Adrenal gland (tissue), 12 donors: ENCODE measurements around the gene VARS2. TPM values are rescaled to one million over a fixed set of nuclear protein-coding genes. Genes with fewer than 3 reads are reported as not detected.

ENCODE experiments used
- DNase-seq, 7 donors: peaks; one replicate each; pipeline ENCODE4 v3.0.0-alpha.2; 2019 to 2020
- H3K27ac ChIP-seq, 5 donors: fragments of 200-600 bp; sonication (generic) in 4 of 5; 1 replicate in 3 of 5; 2 replicates in 2 of 5; pipeline versions ENCODE4 v1.5.1 to v1.8.0; 2016 to 2020; ENCODE audit warnings: mild to moderate bottlenecking in 1 of 5
- H3K27me3 ChIP-seq: fragments of 200-600 bp; 2 replicates; pipeline ENCODE4 v1.8.0; 2021
- H3K36me3 ChIP-seq, 2 donors: fragments of 200-600 bp; replicated peaks in 1 of 2; 1 replicate in 1 of 2; 2 replicates in 1 of 2; pipeline versions ENCODE4 v1.5.1 to v1.8.0; 2018 to 2022
- H3K4me1 ChIP-seq, 2 donors: fragments of 200-600 bp; replicated peaks in 1 of 2; 1 replicate in 1 of 2; 2 replicates in 1 of 2; pipeline versions ENCODE4 v1.5.1 to v1.8.0; 2018 to 2021
- H3K4me3 ChIP-seq, 4 donors: fragments of 200-600 bp; sonication (generic) in 3 of 4; one replicate each; pipeline ENCODE4 v1.5.1; 2016 to 2018
- H3K9me3 ChIP-seq, 3 donors: fragments of 200-600 bp; sonication (generic) in 1 of 3; replicated peaks in 1 of 3; 1 replicate in 2 of 3; 2 replicates in 1 of 3; pipeline versions ENCODE4 v1.5.1 to v1.8.0; 2016 to 2021
- CTCF ChIP-seq, 6 experiments: fragments of 450-650 bp in 4 of 6; fragments of 200-600 bp in 2 of 6; sonication (generic) in 1 of 6; IDR thresholded peaks; 1 replicate in 5 of 6; 2 replicates in 1 of 6; pipeline versions ENCODE4 v1.5.1 to v1.8.0; 2016 to 2021; ENCODE audit warnings: antibody characterized with exemption in 6 of 6, mild to moderate bottlenecking in 2 of 6, moderate library complexity in 1 of 6
- POLR2A ChIP-seq, 2 donors: fragments of 450-650 bp; IDR thresholded peaks; one replicate each; pipeline ENCODE4 v1.6.1; 2017; ENCODE audit warnings: antibody characterized with exemption in 2 of 2, mild to moderate bottlenecking in 2 of 2, moderate library complexity in 1 of 2
- WGBS, 4 donors: extraction: QIAGEN DNeasy Blood & Tissue Kit in 2 of 4; methylation state at CpG; one replicate each; pipeline versions ENCODE4 v1.1.5 to v1.1.7; 2013 to 2017; 5-methylcytosine and 5-hydroxymethylcytosine counted together
- intact Hi-C, 2 donors: fragments of 100-400 bp; cut with DNase I; formaldehyde crosslinking; loops; one replicate each; pipeline versions ENCODE4 v1.14.1 to v1.15.0; 2022 to 2023
- polyA plus RNA-seq, 3 donors: library from polyadenylated mRNA; stranded (reverse); fragments of 200-250 nt in 2 of 3; fragments of 350-450 nt in 1 of 3; fragmentation: Illumina TruSeq in 1 of 3; extraction: RNeasy Lipid Tissue Mini Kit (QIAGEN cat#74804) in 1 of 3; gene quantifications; one replicate each; pipeline ENCODE4 v1.2.3, GENCODE V29; 2013 to 2014
- total RNA-seq, 9 donors: library from RNA; depleted of rRNA in 4 of 9; stranded (reverse); fragments of >200 nt in 4 of 9; fragments of 120-200 nt in 1 of 9; fragmentation: NEBNext Ultra II Directional in 1 of 9; extraction: Animal tissue kit (Norgen Biotek cat#: 25700) in 1 of 9; gene quantifications; one replicate each; pipeline versions ENCODE4 v1.1.0 to v1.2.4, GENCODE V29; 2013 to 2023
- donor health status: healthy with polysubstance abuse.
- donor health status: Bipolar disorder and iron deficiency.
- donor health status: DM: yes; HTN: yes; CAD: no.
- donor health status: DM: no; HTN: no; CAD: no.
- donor health status: DM: no; HTN: no; CAD: no.
- donor health status: DM: yes; HTN: yes; CAD: no.

Gene VARS2
- total and polyA plus RNA-seq, 12 donors = 17.1 to 89.6 (median 31.7) TPM

DNA sequence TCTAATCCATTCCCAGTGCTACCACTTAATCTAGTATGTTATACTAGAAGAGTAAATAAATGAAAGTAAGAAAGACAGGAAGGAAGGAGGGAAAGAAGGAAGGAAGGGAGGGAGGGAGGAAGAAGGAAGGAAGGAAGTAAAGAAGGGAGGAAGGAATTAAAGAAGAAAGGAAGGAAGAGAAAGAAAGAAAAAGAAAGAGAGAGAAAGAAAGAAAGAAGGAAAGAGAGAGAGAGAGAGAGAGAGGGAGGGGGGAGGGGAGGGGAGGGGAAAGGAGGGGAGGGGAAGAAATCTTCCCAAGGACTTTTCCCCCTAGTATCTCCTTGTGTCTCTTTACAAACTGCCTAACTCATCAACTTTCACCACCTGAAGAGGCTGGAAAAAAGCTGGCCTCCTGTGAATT lies 48.7 kb downstream of the VARS2 start:
- Histone ChIP-seq H3K27me3 (no peaks in the 10 kb centered on the region), H3K27ac (no peak overlapping the region), H3K4me3 (no peak overlapping the region), H3K9me3 (no peaks in the 10 kb centered on the region), H3K4me1 (no peaks in the 10 kb centered on the region), H3K36me3 (no peaks in the 10 kb centered on the region)
- no peak for TF ChIP-seq CTCF (IDR thresholded peaks at IDR 0.05)
- TF ChIP-seq POLR2A (IDR thresholded peaks at IDR 0.05) = no peak
- DNase-seq = no peak
- intact Hi-C loops = no loop called here

DNA sequence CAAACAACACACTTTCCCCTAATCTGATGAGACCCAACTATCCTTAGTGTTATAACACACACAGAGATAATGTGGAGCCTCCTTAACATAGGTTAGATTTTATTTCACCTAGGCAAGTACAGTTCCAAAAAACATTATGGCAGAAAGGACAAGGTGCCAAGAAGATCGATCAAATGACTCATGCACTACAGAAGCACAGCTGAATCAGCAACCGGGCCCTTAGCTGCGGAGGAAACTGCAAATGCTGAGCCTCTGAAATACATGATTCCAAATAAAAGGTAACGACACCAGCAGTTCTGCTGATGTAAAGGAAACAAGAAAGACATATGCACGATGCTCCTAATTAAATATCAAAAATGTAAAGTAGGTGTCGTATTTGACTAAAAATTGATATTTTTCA lies 49.6 kb downstream of the VARS2 start:
- no peak overlapping the region for H3K27ac ChIP-seq
- intact Hi-C loops = no loop called here
- H3K27me3 ChIP-seq = no peaks in the 10 kb centered on the region
- no peak overlapping the region for H3K4me3 ChIP-seq
- H3K4me1 ChIP-seq = no peaks in the 10 kb centered on the region
- no peak for TF ChIP-seq CTCF (IDR thresholded peaks at IDR 0.05)
- TF ChIP-seq POLR2A (IDR thresholded peaks at IDR 0.05) = no peak
- H3K36me3 ChIP-seq = no peaks in the 10 kb centered on the region
- DNase-seq = peak in 6 of 7 donors; percentile 40 to 61 (median 52)
- WGBS, 4 donors = 40 to 51% (median 48%) methylated on average over 6 of the region's 6 CpGs
- H3K9me3 ChIP-seq = no peaks in the 10 kb centered on the region

- intact Hi-C loops = no loop called here
- no peak for DNase-seq
- 73 to 85% (median 80%) methylated on average over 4 of the region's 4 CpGs for WGBS, 4 donors
- H3K27ac ChIP-seq = no peak overlapping the region
- no peaks in the 10 kb centered on the region for H3K36me3 ChIP-seq
- H3K27me3 ChIP-seq = no peaks in the 10 kb centered on the region
- H3K4me3 ChIP-seq = no peak overlapping the region
- H3K4me1 ChIP-seq = no peaks in the 10 kb centered on the region
- H3K9me3 ChIP-seq = no peaks in the 10 kb centered on the region
- TF ChIP-seq CTCF (IDR thresholded peaks at IDR 0.05) (no peak), POLR2A (IDR thresholded peaks at IDR 0.05) (no peak)
Observed at GRCh38 chr6:30964075-30964474, 50.0 kb downstream of the VARS2 start.

GRCh38 chr6:30965140-30965601 lies 51.1 kb downstream of the VARS2 start:
- H3K4me3 ChIP-seq = no peak overlapping the region
- H3K4me1 ChIP-seq = no peaks in the 10 kb centered on the region
- no peaks in the 10 kb centered on the region for H3K27me3 ChIP-seq
- 83 to 86% (median 85%) methylated on average over 4 to 5 of the region's 5 CpGs for WGBS, 4 donors
- DNase-seq = no peak
- no peaks in the 10 kb centered on the region for H3K9me3 ChIP-seq
- no peak overlapping the region for H3K27ac ChIP-seq
- TF ChIP-seq CTCF (IDR thresholded peaks at IDR 0.05) (no peak), POLR2A (IDR thresholded peaks at IDR 0.05) (no peak)
- intact Hi-C loops = no loop called here
- H3K36me3 ChIP-seq = no peaks in the 10 kb centered on the region
